HepG2 (cell line): ENCODE results near the gene PAQR7. TPM values are rescaled to one million over a fixed set of nuclear protein-coding genes. Genes with fewer than 3 reads are reported as not detected.

ENCODE experiments used
- ATAC-seq: fragments of 200-7000 bp; cut with Tn5 transposase; 3 replicates; pipeline ENCODE4 v1.9.1; 2020; ENCODE audit warnings: mild to moderate bottlenecking, moderate library complexity
- BruUV-seq: library from RNA; stranded (reverse); fragments of 400-500 nt; replicated peaks from 2 replicates; lab custom pipeline; 2021; lab: Mats Ljungman, UMichigan
- CTCF ChIA-PET: fragments of 300-600 bp; formaldehyde crosslinking; extraction: SDS; loops from one replicate; lab custom pipeline; 2021; ENCODE audit warnings: low total read pairs, inconsistent platforms, low intra/inter-chr PET ratio; lab: Yijun Ruan, JAX
- POLR2A ChIA-PET: fragments of 350-600 bp; sonication (Branson Sonifier 250); formaldehyde crosslinking; loops from one replicate; lab custom pipeline; 2020; ENCODE audit warnings: antibody characterized with exemption, inconsistent platforms; lab: Yijun Ruan, JAX
- DNase-seq: peaks from one replicate; pipeline ENCODE4 v3.0.0-alpha.2; 2015; ENCODE audit warnings: low spot score
- FAIRE-seq: peaks from 3 replicates; lab custom pipeline; 2011; peaks lifted over from hg19 to GRCh38; lab: Jason Lieb, UNC
- H2AFZ ChIP-seq: one replicate; pipeline ENCODE4 v1.6.1; 2011; ENCODE audit warnings: low read length, inconsistent platforms
- H3K27ac ChIP-seq: fragments of 300-600 bp; 3 replicates; pipeline ENCODE4 v1.8.0; 2011; ENCODE audit warnings: mixed run types, mild to moderate bottlenecking, mixed read lengths, low read length, inconsistent platforms; ENCODE audit not compliant: insufficient read depth; ENCODE audit errors: extremely low read length
- H3K27me3 ChIP-seq, 2 experiments: fragments of 200-600 bp in 1 of 2; 2 replicates in 1 of 2; 3 replicates in 1 of 2; pipeline versions ENCODE4 v1.6.0 to v1.8.0; 2011; ENCODE audit warnings: low read length in 2 of 2, mild to moderate bottlenecking in 2 of 2, moderate library complexity in 2 of 2, inconsistent platforms in 1 of 2; ENCODE audit not compliant: insufficient read depth in 2 of 2, control insufficient read depth in 1 of 2
- H3K36me3 ChIP-seq, 2 experiments: fragments of 200-600 bp in 1 of 2; replicated peaks in 1 of 2; 2 replicates in 1 of 2; 3 replicates in 1 of 2; pipeline versions ENCODE4 v1.5.1 to v1.8.0; 2011; ENCODE audit warnings: low read length in 2 of 2, inconsistent platforms in 1 of 2; ENCODE audit not compliant: insufficient read depth in 2 of 2, control insufficient read depth in 1 of 2
- H3K4me1 ChIP-seq: 2 replicates; pipeline ENCODE4 v1.5.1; 2012; ENCODE audit warnings: low read length, inconsistent platforms; ENCODE audit not compliant: insufficient read depth
- H3K4me2 ChIP-seq: 2 replicates; pipeline ENCODE4 v1.6.0; 2011; ENCODE audit warnings: low read depth, low read length, inconsistent platforms
- H3K4me3 ChIP-seq, 3 experiments: fragments of 200-600 bp in 1 of 3; sonication (generic), shearing (Covaris generic) in 1 of 3; replicated peaks in 1 of 3; 2 replicates each; pipeline ENCODE4 v1.5.1; 2011 to 2016; ENCODE audit warnings: low read length in 3 of 3, inconsistent platforms in 2 of 3, low read depth in 2 of 3, mild to moderate bottlenecking in 2 of 3, control low read depth in 1 of 3, mixed read lengths in 1 of 3; ENCODE audit not compliant: insufficient read depth in 1 of 3
- H3K79me2 ChIP-seq: one replicate; pipeline ENCODE4 v1.6.1; 2011; ENCODE audit warnings: low read length, inconsistent platforms; ENCODE audit not compliant: insufficient read depth
- H3K9ac ChIP-seq: 2 replicates; pipeline ENCODE4 v1.6.0; 2011; ENCODE audit warnings: mild to moderate bottlenecking, low read depth, low read length, inconsistent platforms; ENCODE audit not compliant: insufficient read depth
- H3K9me3 ChIP-seq: 2 replicates; pipeline ENCODE4 v1.5.1; 2012; ENCODE audit warnings: mild to moderate bottlenecking, low read length
- H4K20me1 ChIP-seq: 2 replicates; pipeline ENCODE4 v1.6.0; 2011; ENCODE audit warnings: inconsistent platforms, mild to moderate bottlenecking, low read length, moderate library complexity; ENCODE audit not compliant: insufficient read depth
- EHMT2 ChIP-seq: fragments of 200-600 bp; sonication (generic); IDR thresholded peaks from 2 replicates; pipeline ENCODE4 v1.7.0; 2017; ENCODE audit warnings: antibody characterized with exemption, low read depth, low read length, borderline replicate concordance
- FOSL2 ChIP-seq: sonication (generic); formaldehyde crosslinking; IDR thresholded peaks from 2 replicates; pipeline ENCODE4 v1.4.0; 2020; ENCODE audit warnings: missing genetic modification reagents
- MLLT10 ChIP-seq: sonication (generic); formaldehyde crosslinking; IDR thresholded peaks from 2 replicates; pipeline ENCODE4 v1.4.0; 2020; ENCODE audit warnings: missing genetic modification reagents
- NFAT5 ChIP-seq: sonication (generic); formaldehyde crosslinking; IDR thresholded peaks from 2 replicates; pipeline ENCODE4 v1.4.0; 2020; ENCODE audit warnings: missing genetic modification reagents
- NR1H2 ChIP-seq: sonication (generic); formaldehyde crosslinking; IDR thresholded peaks from 2 replicates; pipeline ENCODE4 v1.8.1; 2022; ENCODE audit warnings: low read depth, missing genetic modification reagents, borderline replicate concordance
- RFXANK ChIP-seq: IDR thresholded peaks from 2 replicates; pipeline ENCODE4 v1.6.1; 2016
- SAFB2 ChIP-seq: sonication (generic); formaldehyde crosslinking; IDR thresholded peaks from 2 replicates; pipeline ENCODE4 v1.5.1; 2020; ENCODE audit warnings: missing genetic modification reagents, low read depth, mild to moderate bottlenecking, borderline replicate concordance
- SALL1 ChIP-seq: sonication (generic); formaldehyde crosslinking; IDR thresholded peaks from 2 replicates; pipeline ENCODE4 v1.8.0; 2022; ENCODE audit warnings: mild to moderate bottlenecking, missing genetic modification reagents
- XBP1 ChIP-seq: sonication (generic); formaldehyde crosslinking; IDR thresholded peaks from 2 replicates; pipeline ENCODE4 v1.5.0; 2020; ENCODE audit warnings: missing genetic modification reagents
- WGBS: methylation state at CpG from one replicate; pipeline ENCODE4 v1.1.6; 2017; ENCODE audit warnings: low lambda C conversion rate; 5-methylcytosine and 5-hydroxymethylcytosine counted together
- in situ Hi-C: cut with HindIII; loops from 2 replicates; pipeline ENCODE4 v1.10.0; 2017; ENCODE audit warnings: low pct_unique_long_range_greater_than_20kb; ENCODE audit not compliant: extremely low pct_ligation_motif_present
- intact Hi-C: fragments of 100-400 bp; cut with micrococcal nuclease; formaldehyde crosslinking; loops from one replicate; pipeline ENCODE4 v1.10.0; 2022; ENCODE audit not compliant: unreplicated experiment
- polyA plus RNA-seq, 8 experiments: library from polyadenylated mRNA; depleted of rRNA in 3 of 8; stranded (reverse) in 7 of 8; unstranded in 1 of 8; fragments of >200 nt; fragmentation: Illumina TruSeq in 4 of 8; extraction: Trizol in 4 of 8; gene quantifications; 2 replicates each; pipeline versions ENCODE4 v1.2.1 to v1.2.3, GENCODE V29; 2011 to 2016; ENCODE audit warnings: low read depth in 4 of 8, missing spikeins in 1 of 8, mixed read lengths in 1 of 8; ENCODE audit not compliant: insufficient read depth in 1 of 8
- total RNA-seq, 5 experiments: library from RNA; depleted of rRNA; stranded (reverse); fragments of >200 nt; fragmentation: Illumina TruSeq; extraction: Trizol; gene quantifications; 2 replicates each; pipeline ENCODE4 v1.2.3, GENCODE V29; 2016; ENCODE audit warnings: low read depth in 1 of 5
- TF ChIP-seq, protein P1 (sequence below): sonication (generic); formaldehyde crosslinking; conservative IDR thresholded peaks from 2 replicates; pipeline ENCODE4 v1.4.0; 2020; ENCODE audit warnings: mild to moderate bottlenecking, missing genetic modification reagents, moderate library complexity
- TF ChIP-seq, protein P2 (sequence below): sonication (generic); formaldehyde crosslinking; IDR thresholded peaks from 2 replicates; pipeline ENCODE4 v1.5.1; 2020; ENCODE audit warnings: mild to moderate bottlenecking, missing genetic modification reagents, moderate library complexity
- TF ChIP-seq, protein P3 (sequence below): sonication (generic); formaldehyde crosslinking; IDR thresholded peaks from 2 replicates; pipeline ENCODE4 v1.9.0; 2022; ENCODE audit warnings: missing genetic modification reagents, mild to moderate bottlenecking, borderline replicate concordance

Gene PAQR7
- total and polyA plus RNA-seq, 2 of the 13 experiments (the other 11 are each of a cell fraction or from before 2014, with no cell fraction given): 13.2 to 16.6 TPM

DNA sequence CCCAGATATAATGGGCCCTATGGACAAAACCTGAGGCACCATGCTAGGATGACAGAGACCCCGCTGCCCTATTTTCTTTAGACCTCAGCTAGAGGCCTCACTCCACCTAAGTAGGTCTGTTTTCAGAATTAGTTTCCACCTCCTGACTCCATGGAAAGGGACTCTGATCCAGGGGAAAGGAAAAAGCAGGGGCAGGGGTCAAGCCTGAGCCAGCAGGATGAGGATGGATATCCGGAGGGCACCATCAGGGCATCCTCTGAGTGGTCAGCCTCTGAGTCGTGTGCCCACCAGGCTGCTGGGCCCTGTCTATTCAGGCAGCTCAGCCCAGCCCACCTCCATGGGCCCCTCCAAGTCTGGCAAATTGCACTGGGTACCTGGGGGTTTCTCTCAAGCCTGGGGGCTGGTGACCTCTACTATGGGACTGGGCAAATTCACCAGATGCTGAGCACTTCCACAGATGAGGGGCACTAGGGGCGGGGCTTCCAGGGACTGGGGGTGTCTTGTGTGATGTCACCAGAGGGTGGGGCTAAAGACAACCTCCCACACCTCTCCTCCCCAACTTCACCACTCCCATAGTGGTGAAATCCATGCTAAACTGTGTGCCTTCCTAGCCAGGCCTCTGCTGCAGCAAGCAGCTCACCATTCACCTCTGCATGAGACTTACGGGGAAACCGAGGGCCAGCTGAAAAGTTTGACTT, 5.5 kb downstream of the PAQR7 start:
- CTCF ChIA-PET: no interaction called here
- no peak overlapping the region; a peak in 1 of 6 replicates for H3K4me3 ChIP-seq
- no peak for FAIRE-seq
- no peak overlapping the region for H2AFZ ChIP-seq
- H3K27ac ChIP-seq: peak overlapping the region; percentile 76
- H3K79me2 ChIP-seq: peaks cover 22% of the 10 kb centered on the region
- peak overlapping the region; percentile 81 for H3K4me2 ChIP-seq
- H3K36me3 ChIP-seq: no peaks in the 10 kb centered on the region
- H3K9ac ChIP-seq: no peak overlapping the region
- intact Hi-C loops: no loop called here
- H3K4me1 ChIP-seq: peaks cover 89% of the 10 kb centered on the region
- no peak for DNase-seq
- in situ Hi-C loops: no loop called here
- POLR2A ChIA-PET: interaction anchor here (1.0 kb wide), 1 partner anchor 8 kb away, joined by 4 read pairs; no protein-coding TSS in a partner anchor
- BruUV-seq: no TSS peak
- H3K27me3 ChIP-seq: no peaks in the 10 kb centered on the region; a peak in 1 of 5 replicates
- WGBS: 59% methylated on average over 4 of the region's 6 CpGs
- no peaks in the 10 kb centered on the region for H3K9me3 ChIP-seq
- H4K20me1 ChIP-seq: no peaks in the 10 kb centered on the region
- no peak for ATAC-seq
- TF ChIP-seq, protein P1, sequence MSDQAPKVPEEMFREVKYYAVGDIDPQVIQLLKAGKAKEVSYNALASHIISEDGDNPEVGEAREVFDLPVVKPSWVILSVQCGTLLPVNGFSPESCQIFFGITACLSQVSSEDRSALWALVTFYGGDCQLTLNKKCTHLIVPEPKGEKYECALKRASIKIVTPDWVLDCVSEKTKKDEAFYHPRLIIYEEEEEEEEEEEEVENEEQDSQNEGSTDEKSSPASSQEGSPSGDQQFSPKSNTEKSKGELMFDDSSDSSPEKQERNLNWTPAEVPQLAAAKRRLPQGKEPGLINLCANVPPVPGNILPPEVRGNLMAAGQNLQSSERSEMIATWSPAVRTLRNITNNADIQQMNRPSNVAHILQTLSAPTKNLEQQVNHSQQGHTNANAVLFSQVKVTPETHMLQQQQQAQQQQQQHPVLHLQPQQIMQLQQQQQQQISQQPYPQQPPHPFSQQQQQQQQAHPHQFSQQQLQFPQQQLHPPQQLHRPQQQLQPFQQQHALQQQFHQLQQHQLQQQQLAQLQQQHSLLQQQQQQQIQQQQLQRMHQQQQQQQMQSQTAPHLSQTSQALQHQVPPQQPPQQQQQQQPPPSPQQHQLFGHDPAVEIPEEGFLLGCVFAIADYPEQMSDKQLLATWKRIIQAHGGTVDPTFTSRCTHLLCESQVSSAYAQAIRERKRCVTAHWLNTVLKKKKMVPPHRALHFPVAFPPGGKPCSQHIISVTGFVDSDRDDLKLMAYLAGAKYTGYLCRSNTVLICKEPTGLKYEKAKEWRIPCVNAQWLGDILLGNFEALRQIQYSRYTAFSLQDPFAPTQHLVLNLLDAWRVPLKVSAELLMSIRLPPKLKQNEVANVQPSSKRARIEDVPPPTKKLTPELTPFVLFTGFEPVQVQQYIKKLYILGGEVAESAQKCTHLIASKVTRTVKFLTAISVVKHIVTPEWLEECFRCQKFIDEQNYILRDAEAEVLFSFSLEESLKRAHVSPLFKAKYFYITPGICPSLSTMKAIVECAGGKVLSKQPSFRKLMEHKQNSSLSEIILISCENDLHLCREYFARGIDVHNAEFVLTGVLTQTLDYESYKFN: no peak
- TF ChIP-seq EHMT2 (no peak), MLLT10 (CRISPR knock-in tag) (no peak), SALL1 (CRISPR knock-in tag) (no peak), SAFB2 (CRISPR knock-in tag) (no peak), NR1H2 (no peak), RFXANK (CRISPR knock-in tag) (no peak), NFAT5 (CRISPR knock-in tag) (no peak), FOSL2 (CRISPR knock-in tag) (no peak), XBP1 (CRISPR knock-in tag) (no peak)
- TF ChIP-seq, protein P2, sequence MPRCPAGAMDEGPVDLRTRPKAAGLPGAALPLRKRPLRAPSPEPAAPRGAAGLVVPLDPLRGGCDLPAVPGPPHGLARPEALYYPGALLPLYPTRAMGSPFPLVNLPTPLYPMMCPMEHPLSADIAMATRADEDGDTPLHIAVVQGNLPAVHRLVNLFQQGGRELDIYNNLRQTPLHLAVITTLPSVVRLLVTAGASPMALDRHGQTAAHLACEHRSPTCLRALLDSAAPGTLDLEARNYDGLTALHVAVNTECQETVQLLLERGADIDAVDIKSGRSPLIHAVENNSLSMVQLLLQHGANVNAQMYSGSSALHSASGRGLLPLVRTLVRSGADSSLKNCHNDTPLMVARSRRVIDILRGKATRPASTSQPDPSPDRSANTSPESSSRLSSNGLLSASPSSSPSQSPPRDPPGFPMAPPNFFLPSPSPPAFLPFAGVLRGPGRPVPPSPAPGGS: 0 out of 2 replicates have a peak, but pooled peaks have one; percentile 9
- TF ChIP-seq, protein P3, sequence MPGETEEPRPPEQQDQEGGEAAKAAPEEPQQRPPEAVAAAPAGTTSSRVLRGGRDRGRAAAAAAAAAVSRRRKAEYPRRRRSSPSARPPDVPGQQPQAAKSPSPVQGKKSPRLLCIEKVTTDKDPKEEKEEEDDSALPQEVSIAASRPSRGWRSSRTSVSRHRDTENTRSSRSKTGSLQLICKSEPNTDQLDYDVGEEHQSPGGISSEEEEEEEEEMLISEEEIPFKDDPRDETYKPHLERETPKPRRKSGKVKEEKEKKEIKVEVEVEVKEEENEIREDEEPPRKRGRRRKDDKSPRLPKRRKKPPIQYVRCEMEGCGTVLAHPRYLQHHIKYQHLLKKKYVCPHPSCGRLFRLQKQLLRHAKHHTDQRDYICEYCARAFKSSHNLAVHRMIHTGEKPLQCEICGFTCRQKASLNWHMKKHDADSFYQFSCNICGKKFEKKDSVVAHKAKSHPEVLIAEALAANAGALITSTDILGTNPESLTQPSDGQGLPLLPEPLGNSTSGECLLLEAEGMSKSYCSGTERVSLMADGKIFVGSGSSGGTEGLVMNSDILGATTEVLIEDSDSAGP (CRISPR knock-in tag): 0 out of 2 replicates have a peak, but pooled peaks have one; percentile 10
